K562 (cell line): ENCODE data around the gene BRF1. TPM values are rescaled to one million over a fixed set of nuclear protein-coding genes. Genes with fewer than 3 reads are reported as not detected.
A peak's percentile ranks its signal among the peaks of the same experiment; 100 is the strongest.

Experiments used
- ATAC-seq: fragments of 200-7000 bp; cut with Tn5 transposase; 3 replicates; pipeline ENCODE4 v1.9.1; 2020; ENCODE audit warnings: moderate library complexity
- BruUV-seq: library from RNA; stranded (reverse); fragments of 400-500 nt; replicated peaks from 2 replicates; lab custom pipeline; 2021; lab: Mats Ljungman, UMichigan
- CTCF ChIA-PET: fragments of 300-600 bp; formaldehyde crosslinking; extraction: SDS; loops from one replicate; lab custom pipeline; 2021; ENCODE audit warnings: low intra/inter-chr PET ratio; lab: Yijun Ruan, JAX
- POLR2A ChIA-PET: fragments of 300-600, 350-650 bp; sonication (Branson Sonifier 250); formaldehyde crosslinking; extraction: SDS; loops from one replicate; lab custom pipeline; 2021; ENCODE audit warnings: antibody characterized with exemption, inconsistent platforms; lab: Yijun Ruan, JAX
- DNase-seq, 4 experiments: peaks; one replicate each; pipeline versions ENCODE4 v3.0.0 to v3.0.0-alpha.2; 2011 to 2018; ENCODE audit warnings: low spot score in 3 of 4, mixed read lengths in 3 of 4; ENCODE audit errors: extremely low read depth in 1 of 4
- FAIRE-seq: peaks from 2 replicates; lab custom pipeline; 2011; peaks lifted over from hg19 to GRCh38; lab: Jason Lieb, UNC
- H2AFZ ChIP-seq: 2 replicates; pipeline ENCODE4 v1.6.0; 2011; ENCODE audit warnings: low read depth, low read length, control low read depth, inconsistent platforms
- H3K27ac ChIP-seq: fragments of 200-600 bp; 3 replicates; pipeline ENCODE4 v1.8.0; 2011; ENCODE audit warnings: low read depth, mild to moderate bottlenecking, control low read depth, inconsistent platforms, low read length, moderate library complexity, mixed read lengths; ENCODE audit errors: extremely low read depth
- H3K27me3 ChIP-seq, 2 experiments: fragments of 300-600 bp in 1 of 2; 2 replicates in 1 of 2; 3 replicates in 1 of 2; pipeline versions ENCODE4 v1.6.0 to v1.8.0; 2011; ENCODE audit warnings: inconsistent platforms in 2 of 2, low read length in 2 of 2, mild to moderate bottlenecking in 1 of 2, mixed read lengths in 1 of 2, moderate library complexity in 1 of 2; ENCODE audit not compliant: control insufficient read depth in 2 of 2, insufficient read depth in 2 of 2
- H3K36me3 ChIP-seq: fragments of 300-600 bp; 3 replicates; pipeline ENCODE4 v1.8.0; 2011; ENCODE audit warnings: mild to moderate bottlenecking, low read length, inconsistent platforms; ENCODE audit not compliant: control insufficient read depth, insufficient read depth
- H3K4me1 ChIP-seq, 2 experiments: fragments of 200-600 bp in 1 of 2; replicated peaks in 1 of 2; 2 replicates in 1 of 2; 3 replicates in 1 of 2; pipeline versions ENCODE4 v1.5.1 to v1.8.0; 2011; ENCODE audit warnings: inconsistent platforms in 2 of 2, low read length in 2 of 2, mild to moderate bottlenecking in 1 of 2, mixed read lengths in 1 of 2, moderate library complexity in 1 of 2; ENCODE audit not compliant: control insufficient read depth in 2 of 2, insufficient read depth in 2 of 2
- H3K4me2 ChIP-seq: 2 replicates; pipeline ENCODE4 v1.6.1; 2011; ENCODE audit warnings: low read length, control low read depth, inconsistent platforms, mixed read lengths; ENCODE audit not compliant: insufficient read depth
- H3K4me3 ChIP-seq: fragments of 200-600 bp; sonication (generic), shearing (Covaris generic); 2 replicates; pipeline ENCODE4 v1.5.1; 2016; ENCODE audit warnings: control low read depth, inconsistent platforms
- H3K79me2 ChIP-seq: fragments of 200-600 bp; 3 replicates; pipeline ENCODE4 v1.8.0; 2011; ENCODE audit warnings: low read length, inconsistent platforms; ENCODE audit not compliant: control insufficient read depth, insufficient read depth
- H3K9ac ChIP-seq, 2 experiments: 2 replicates each; pipeline versions ENCODE4 v1.6.0 to v1.6.1; 2011; ENCODE audit warnings: low read depth in 2 of 2, low read length in 2 of 2, control low read depth in 1 of 2, inconsistent platforms in 1 of 2, mild to moderate bottlenecking in 1 of 2, mixed read lengths in 1 of 2; ENCODE audit not compliant: insufficient read depth in 1 of 2
- H3K9me1 ChIP-seq: one replicate; pipeline ENCODE4 v1.6.0; 2011; ENCODE audit warnings: inconsistent platforms, mild to moderate bottlenecking, low read length, moderate library complexity; ENCODE audit not compliant: control insufficient read depth, insufficient read depth
- H3K9me3 ChIP-seq: replicated peaks from 2 replicates; pipeline ENCODE4 v1.5.1; 2011; ENCODE audit warnings: low read depth, low read length, inconsistent platforms; ENCODE audit not compliant: control insufficient read depth, insufficient read depth
- H4K20me1 ChIP-seq: replicated peaks from 2 replicates; pipeline ENCODE4 v1.6.1; 2011; ENCODE audit warnings: low read length, inconsistent platforms, mixed read lengths; ENCODE audit not compliant: control insufficient read depth, insufficient read depth
- CTCF ChIP-seq, 3 experiments: IDR thresholded peaks in 2 of 3; conservative IDR thresholded peaks in 1 of 3; 2 replicates each; pipeline ENCODE4 v1.5.1; 2011 to 2012; ENCODE audit warnings: low read length in 3 of 3, mild to moderate bottlenecking in 3 of 3, control low read depth in 2 of 3, improper control_type of control experiment in 1 of 3, inconsistent platforms in 1 of 3, low read depth in 1 of 3, mixed read lengths in 1 of 3, moderate library complexity in 1 of 3; ENCODE audit not compliant: insufficient read depth in 2 of 3
- HMGN3 ChIP-seq: IDR thresholded peaks from 2 replicates; pipeline ENCODE4 v1.6.1; 2011; ENCODE audit warnings: borderline replicate concordance, low read depth, mild to moderate bottlenecking, mixed read lengths, low read length; ENCODE audit not compliant: insufficient read length; ENCODE audit errors: extremely low read depth
- IRF9 ChIP-seq: fragments of 450-650 bp; IDR thresholded peaks from 2 replicates; pipeline ENCODE4 v1.6.1; 2016; ENCODE audit warnings: missing biosample characterization, missing genetic modification characterization
- TSC22D4 ChIP-seq: fragments of 450-650 bp; IDR thresholded peaks from 2 replicates; pipeline ENCODE4 v1.6.1; 2016; ENCODE audit warnings: missing genetic modification characterization, missing biosample characterization, control low read depth
- ZNF384 ChIP-seq: IDR thresholded peaks from 2 replicates; pipeline ENCODE4 v1.6.1; 2012; ENCODE audit warnings: low read depth, low read length, improper control_type of control experiment
- ZNF584 ChIP-seq: fragments of 200-800 bp; sonication (Bioruptor generic); IDR thresholded peaks from 2 replicates; pipeline ENCODE4 v1.6.1; 2016; ENCODE audit warnings: low read depth, mild to moderate bottlenecking, missing genetic modification characterization, missing compliant biosample characterization
- WGBS: fragments of 100-300 bp; shearing (Covaris generic); methylation state at CpG from one replicate; pipeline ENCODE4 v1.1.6; 2016; ENCODE audit warnings: low coverage, mixed read lengths; ENCODE audit not compliant: insufficient coverage; ENCODE audit errors: missing lambda C conversion rate; 5-methylcytosine and 5-hydroxymethylcytosine counted together
- in situ Hi-C: fragments of 300-500 bp; cut with MboI; formaldehyde crosslinking; loops from 4 replicates; pipeline ENCODE4 v1.15.0; 2018; ENCODE audit warnings: inconsistent platforms, mixed read lengths
- intact Hi-C: fragments of 100-400 bp; cut with micrococcal nuclease; formaldehyde crosslinking; loops from 2 replicates; pipeline ENCODE4 v1.14.2; 2022
- polyA plus RNA-seq, 8 experiments: library from polyadenylated mRNA; depleted of rRNA in 4 of 8; stranded (reverse) in 5 of 8; unstranded in 3 of 8; fragments of >200 nt; fragmentation: Nextera tagmentation in 2 of 8; fragmentation: Illumina TruSeq in 1 of 8; extraction: Ambion mirVana in 2 of 8; extraction: Trizol in 1 of 8; gene quantifications; 2 replicates each; pipeline versions ENCODE4 v1.2.1 to v1.2.3, GENCODE V29; 2011 to 2014; ENCODE audit warnings: inconsistent platforms in 1 of 8, missing spikeins in 1 of 8
- total RNA-seq, 7 experiments: library from RNA; depleted of rRNA in 6 of 7; stranded (reverse); fragments of >200 nt in 6 of 7; fragmentation: Illumina TruSeq in 2 of 7; extraction: Trizol in 2 of 7; gene quantifications; 2 replicates each; pipeline versions ENCODE4 v1.2.1 to v1.2.3, GENCODE V29; 2011 to 2021; ENCODE audit warnings: low replicate concordance in 1 of 7
- TF ChIP-seq, protein P1 (sequence below): fragments of 450-650 bp; IDR thresholded peaks from 2 replicates; pipeline ENCODE4 v1.6.1; 2018; ENCODE audit not compliant: partially characterized antibody
- TF ChIP-seq, protein P2 (sequence below): fragments of 250-450 bp; sonication (Bioruptor Pico); IDR thresholded peaks from 2 replicates; pipeline ENCODE4 v1.8.0; 2022; ENCODE audit warnings: inconsistent platforms, mild to moderate bottlenecking, moderate library complexity, borderline replicate concordance

Gene BRF1
- total and polyA plus RNA-seq, 9 of the 15 experiments (the other 6 are each of a cell fraction or from before 2014, with no cell fraction given): 0.14 to 24.6 (median 8.2) TPM

- TF ChIP-seq, protein P1, sequence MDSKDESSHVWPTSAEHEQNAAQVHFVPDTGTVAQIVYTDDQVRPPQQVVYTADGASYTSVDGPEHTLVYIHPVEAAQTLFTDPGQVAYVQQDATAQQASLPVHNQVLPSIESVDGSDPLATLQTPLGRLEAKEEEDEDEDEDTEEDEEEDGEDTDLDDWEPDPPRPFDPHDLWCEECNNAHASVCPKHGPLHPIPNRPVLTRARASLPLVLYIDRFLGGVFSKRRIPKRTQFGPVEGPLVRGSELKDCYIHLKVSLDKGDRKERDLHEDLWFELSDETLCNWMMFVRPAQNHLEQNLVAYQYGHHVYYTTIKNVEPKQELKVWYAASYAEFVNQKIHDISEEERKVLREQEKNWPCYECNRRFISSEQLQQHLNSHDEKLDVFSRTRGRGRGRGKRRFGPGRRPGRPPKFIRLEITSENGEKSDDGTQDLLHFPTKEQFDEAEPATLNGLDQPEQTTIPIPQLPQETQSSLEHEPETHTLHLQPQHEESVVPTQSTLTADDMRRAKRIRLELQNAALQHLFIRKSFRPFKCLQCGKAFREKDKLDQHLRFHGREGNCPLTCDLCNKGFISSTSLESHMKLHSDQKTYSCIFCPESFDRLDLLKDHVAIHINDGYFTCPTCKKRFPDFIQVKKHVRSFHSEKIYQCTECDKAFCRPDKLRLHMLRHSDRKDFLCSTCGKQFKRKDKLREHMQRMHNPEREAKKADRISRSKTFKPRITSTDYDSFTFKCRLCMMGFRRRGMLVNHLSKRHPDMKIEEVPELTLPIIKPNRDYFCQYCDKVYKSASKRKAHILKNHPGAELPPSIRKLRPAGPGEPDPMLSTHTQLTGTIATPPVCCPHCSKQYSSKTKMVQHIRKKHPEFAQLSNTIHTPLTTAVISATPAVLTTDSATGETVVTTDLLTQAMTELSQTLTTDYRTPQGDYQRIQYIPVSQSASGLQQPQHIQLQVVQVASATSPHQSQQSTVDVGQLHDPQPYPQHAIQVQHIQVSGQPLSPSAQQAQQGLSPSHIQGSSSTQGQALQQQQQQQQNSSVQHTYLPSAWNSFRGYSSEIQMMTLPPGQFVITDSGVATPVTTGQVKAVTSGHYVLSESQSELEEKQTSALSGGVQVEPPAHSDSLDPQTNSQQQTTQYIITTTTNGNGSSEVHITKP: peak; percentile 11
Observed at GRCh38 chr14:105195522-105196264, 105.1 kb downstream of the BRF1 start (continued).

DNA sequence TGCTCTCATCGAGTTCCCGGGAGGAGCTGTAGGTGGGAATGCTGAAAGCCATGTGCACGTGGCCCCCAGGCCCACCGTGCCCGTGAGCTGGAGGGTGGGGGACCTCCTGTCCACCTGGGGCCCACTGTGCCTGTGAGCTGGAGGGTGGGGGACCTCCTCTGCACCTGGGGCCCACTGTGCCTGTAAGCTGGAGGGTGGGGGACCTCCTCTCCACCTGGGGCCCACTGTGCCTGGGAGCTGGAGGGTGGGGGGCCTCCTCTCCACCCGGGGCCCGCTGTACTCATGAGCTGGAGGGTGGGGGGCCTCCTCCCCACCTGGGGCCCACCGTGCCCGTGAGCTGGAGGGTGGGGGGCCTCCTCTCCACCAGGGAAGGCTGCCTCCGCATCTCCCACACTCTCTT lies 105.8 kb downstream of the BRF1 start:
- H3K4me3 ChIP-seq: no peak overlapping the region
- intact Hi-C loops: no loop called here
- no peak for FAIRE-seq
- in situ Hi-C loops: no loop called here
- H3K27me3 ChIP-seq: peaks cover 0 to 7% of the 10 kb centered on the region in 2 experiments; a peak in 1 of 5 replicates
- H3K9me3 ChIP-seq: no peaks in the 10 kb centered on the region
- CTCF ChIA-PET: no interaction called here
- no peak overlapping the region for H3K4me2 ChIP-seq
- POLR2A ChIA-PET: interaction anchor here (0.8 to 1.5 kb wide), 2 partner anchors 12 to 147 kb away, joined by 3 to 5 read pairs; no protein-coding TSS in a partner anchor
- 10% methylated on average over 2 of the region's 10 CpGs for whole genome bisulfite sequencing
- H3K79me2 ChIP-seq: no peaks in the 10 kb centered on the region
- H3K9ac ChIP-seq: no peak overlapping the region
- no peaks in the 10 kb centered on the region for H4K20me1 ChIP-seq
- no peaks in the 10 kb centered on the region for H3K9me1 ChIP-seq
- no peak overlapping the region for H2AFZ ChIP-seq
- H3K4me1 ChIP-seq: peaks cover 6 to 70% of the 10 kb centered on the region in 2 experiments; a peak in 3 of 5 replicates
- no peaks in the 10 kb centered on the region for H3K36me3 ChIP-seq
- DNase-seq: no peak
- no TSS peak for BruUV-seq
- ATAC-seq: no peak
- no peak overlapping the region for H3K27ac ChIP-seq
- TF ChIP-seq TSC22D4 (tag) (no peak), ZNF384 (no peak), ZNF584 (CRISPR knock-in tag) (no peak), IRF9 (no peak), CTCF (IDR thresholded peaks at IDR 0.05 in 2 of 3, conservative IDR thresholded peaks at IDR 0.05 in 1 of 3; ENCODE audit: insufficient read depth in 2 of 3, low read depth in 1 of 3, low read length in 3 of 3) (no peak), HMGN3 (no peak)
- TF ChIP-seq, protein P2, sequence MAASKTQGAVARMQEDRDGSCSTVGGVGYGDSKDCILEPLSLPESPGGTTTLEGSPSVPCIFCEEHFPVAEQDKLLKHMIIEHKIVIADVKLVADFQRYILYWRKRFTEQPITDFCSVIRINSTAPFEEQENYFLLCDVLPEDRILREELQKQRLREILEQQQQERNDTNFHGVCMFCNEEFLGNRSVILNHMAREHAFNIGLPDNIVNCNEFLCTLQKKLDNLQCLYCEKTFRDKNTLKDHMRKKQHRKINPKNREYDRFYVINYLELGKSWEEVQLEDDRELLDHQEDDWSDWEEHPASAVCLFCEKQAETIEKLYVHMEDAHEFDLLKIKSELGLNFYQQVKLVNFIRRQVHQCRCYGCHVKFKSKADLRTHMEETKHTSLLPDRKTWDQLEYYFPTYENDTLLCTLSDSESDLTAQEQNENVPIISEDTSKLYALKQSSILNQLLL: no peak
